DND-41 (cell line): Measurements from ENCODE around the gene ADPRH.

Experiments used
- CTCF ChIP-seq: IDR thresholded peaks from 2 replicates; pipeline ENCODE4 v1.5.1; 2012; ENCODE audit warnings: borderline replicate concordance, low read length, moderate library complexity, mild to moderate bottlenecking; ENCODE audit not compliant: poor library complexity, severe bottlenecking; ENCODE audit errors: extremely low read depth
- EZH2 ChIP-seq: IDR thresholded peaks from 3 replicates; pipeline ENCODE4 v1.6.1; 2012; ENCODE audit warnings: borderline replicate concordance, low read depth, mild to moderate bottlenecking, moderate library complexity, low read length, inconsistent platforms; ENCODE audit not compliant: severe bottlenecking

DNA sequence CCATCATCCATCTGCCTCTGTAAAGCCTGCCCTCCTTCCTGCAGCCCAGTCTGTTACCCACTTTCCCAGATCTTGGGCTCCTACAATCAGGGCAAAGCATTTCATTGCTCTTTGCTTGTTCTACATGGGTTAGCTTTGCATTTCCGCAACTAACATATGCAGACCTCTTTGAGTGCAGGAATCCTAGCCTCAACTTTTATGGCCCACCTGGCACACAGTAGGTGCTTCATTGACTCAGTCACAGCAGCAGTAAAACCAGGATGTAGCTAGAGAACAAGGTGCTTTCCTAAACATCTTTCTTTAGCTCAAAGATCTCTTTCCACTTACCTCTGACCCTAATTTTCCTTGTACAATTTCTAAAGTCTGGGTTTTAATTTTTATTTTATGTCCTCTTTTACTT lies 23.4 kb upstream of the ADPRH start:
- no peak for TF ChIP-seq CTCF
- TF ChIP-seq EZH2 = no peak
